WTC11 (cell line): Measurements from ENCODE around the gene IFNLR1. TPM values are rescaled to one million over a fixed set of nuclear protein-coding genes. Genes with fewer than 3 reads are reported as not detected.

Experiments
- ATAC-seq: fragments of 200-7000 bp; cut with Tn5 transposase; 2 replicates; pipeline ENCODE4 v1.10.0; 2021; ENCODE audit warnings: mild to moderate bottlenecking, moderate library complexity
- CTCF ChIA-PET: fragments of 300-600 bp; sonication (Branson Sonifier 250); formaldehyde crosslinking; loops from one replicate; lab custom pipeline; 2021; ENCODE audit warnings: antibody characterized with exemption; lab: Charles Lee
- POLR2A ChIA-PET: fragments of 350-600 bp; sonication (Branson Sonifier 250); formaldehyde crosslinking; loops from one replicate; lab custom pipeline; 2021; ENCODE audit warnings: antibody characterized with exemption; lab: Charles Lee
- DNase-seq: peaks from one replicate; pipeline ENCODE4 v3.0.0; 2021; ENCODE audit warnings: low spot score
- H3K27ac Mint-ChIP-seq: 2 replicates; pipeline ENCODE4 v1.8.0; 2021; ENCODE audit warnings: mixed read lengths
- H3K27me3 Mint-ChIP-seq: 2 replicates; pipeline ENCODE4 v1.8.0; 2021; ENCODE audit warnings: low read depth, mild to moderate bottlenecking, moderate library complexity, mixed read lengths
- H3K36me3 Mint-ChIP-seq: 2 replicates; pipeline ENCODE4 v1.8.0; 2021; ENCODE audit warnings: mixed read lengths
- H3K4me1 Mint-ChIP-seq: 2 replicates; pipeline ENCODE4 v1.8.0; 2022; ENCODE audit warnings: mixed read lengths
- H3K4me3 Mint-ChIP-seq: 2 replicates; pipeline ENCODE4 v1.8.0; 2021; ENCODE audit warnings: mild to moderate bottlenecking, moderate library complexity, mixed read lengths
- H3K9me3 Mint-ChIP-seq: 2 replicates; pipeline ENCODE4 v1.8.0; 2021; ENCODE audit warnings: mixed read lengths
- ATF1 ChIP-seq: sonication (generic); formaldehyde crosslinking; IDR thresholded peaks from 2 replicates; pipeline ENCODE4 v1.8.1; 2023; ENCODE audit warnings: mild to moderate bottlenecking, moderate library complexity, missing genetic modification reagents
- E2F1 ChIP-seq: sonication (generic); formaldehyde crosslinking; IDR thresholded peaks from 2 replicates; pipeline ENCODE4 v1.8.0; 2022; ENCODE audit warnings: mild to moderate bottlenecking, missing genetic modification reagents
- E2F4 ChIP-seq: sonication (generic); formaldehyde crosslinking; IDR thresholded peaks from 2 replicates; pipeline ENCODE4 v1.8.1; 2022; ENCODE audit warnings: low read depth, mild to moderate bottlenecking, moderate library complexity, missing genetic modification reagents, borderline replicate concordance
- E2F5 ChIP-seq: sonication (generic); formaldehyde crosslinking; IDR thresholded peaks from 2 replicates; pipeline ENCODE4 v1.8.1; 2022; ENCODE audit warnings: mild to moderate bottlenecking, moderate library complexity, missing genetic modification reagents
- ESRRA ChIP-seq: sonication (generic); formaldehyde crosslinking; IDR thresholded peaks from 2 replicates; pipeline ENCODE4 v1.8.1; 2022; ENCODE audit warnings: mild to moderate bottlenecking, missing genetic modification reagents, borderline replicate concordance
- ETV6 ChIP-seq: sonication (generic); formaldehyde crosslinking; IDR thresholded peaks from 2 replicates; pipeline ENCODE4 v1.8.1; 2022; ENCODE audit warnings: mild to moderate bottlenecking, missing genetic modification reagents
- FOXJ3 ChIP-seq: sonication (generic); formaldehyde crosslinking; IDR thresholded peaks from 2 replicates; pipeline ENCODE4 v1.9.0; 2021; ENCODE audit warnings: missing genetic modification reagents, mild to moderate bottlenecking, borderline replicate concordance
- FOXP1 ChIP-seq: sonication (generic); formaldehyde crosslinking; IDR thresholded peaks from 2 replicates; pipeline ENCODE4 v1.8.0; 2022; ENCODE audit warnings: missing genetic modification reagents, mild to moderate bottlenecking, moderate library complexity, borderline replicate concordance
- IRF2 ChIP-seq: sonication (generic); formaldehyde crosslinking; IDR thresholded peaks from 2 replicates; pipeline ENCODE4 v1.8.0; 2022; ENCODE audit warnings: low read depth, missing genetic modification reagents, borderline replicate concordance
- JUN ChIP-seq: sonication (generic); formaldehyde crosslinking; IDR thresholded peaks from 2 replicates; pipeline ENCODE4 v1.8.0; 2023; ENCODE audit warnings: mild to moderate bottlenecking, missing genetic modification reagents
- KAT7 ChIP-seq: sonication (generic); formaldehyde crosslinking; IDR thresholded peaks from 2 replicates; pipeline ENCODE4 v1.8.1; 2023; ENCODE audit warnings: missing genetic modification reagents, mild to moderate bottlenecking, borderline replicate concordance
- NR1H2 ChIP-seq: sonication (generic); formaldehyde crosslinking; IDR thresholded peaks from 2 replicates; pipeline ENCODE4 v1.9.0; 2021; ENCODE audit warnings: mild to moderate bottlenecking, moderate library complexity, missing genetic modification reagents
- NR2C2 ChIP-seq: sonication (generic); formaldehyde crosslinking; IDR thresholded peaks from 2 replicates; pipeline ENCODE4 v1.8.0; 2022; ENCODE audit warnings: mild to moderate bottlenecking, missing genetic modification reagents
- PRRX2 ChIP-seq: fragments of 250-450 bp; sonication (Bioruptor Pico); IDR thresholded peaks from 2 replicates; pipeline ENCODE4 v1.8.0; 2021; ENCODE audit warnings: mild to moderate bottlenecking
- SMAD3 ChIP-seq: sonication (generic); formaldehyde crosslinking; IDR thresholded peaks from 2 replicates; pipeline ENCODE4 v1.8.0; 2022; ENCODE audit warnings: missing genetic modification reagents, mild to moderate bottlenecking, borderline replicate concordance
- TCF7 ChIP-seq: sonication (generic); formaldehyde crosslinking; IDR thresholded peaks from 2 replicates; pipeline ENCODE4 v1.8.0; 2022; ENCODE audit warnings: mild to moderate bottlenecking, low read depth, missing genetic modification reagents, moderate library complexity
- TEAD1 ChIP-seq: sonication (generic); formaldehyde crosslinking; IDR thresholded peaks from 2 replicates; pipeline ENCODE4 v1.8.0; 2022; ENCODE audit warnings: mild to moderate bottlenecking, missing genetic modification reagents
- USF1 ChIP-seq: sonication (generic); formaldehyde crosslinking; IDR thresholded peaks from 2 replicates; pipeline ENCODE4 v1.8.0; 2022; ENCODE audit warnings: mild to moderate bottlenecking, missing genetic modification reagents
- ZMAT4 ChIP-seq: fragments of 250-450 bp; sonication (Bioruptor Pico); IDR thresholded peaks from 2 replicates; pipeline ENCODE4 v1.9.0; 2021; ENCODE audit warnings: mild to moderate bottlenecking
- ZNF138 ChIP-seq: sonication (generic); formaldehyde crosslinking; conservative IDR thresholded peaks from 2 replicates; pipeline ENCODE4 v1.8.1; 2022; ENCODE audit warnings: mild to moderate bottlenecking, moderate library complexity, missing genetic modification reagents
- ZNF219 ChIP-seq: sonication (generic); formaldehyde crosslinking; IDR thresholded peaks from 2 replicates; pipeline ENCODE4 v1.8.0; 2023; ENCODE audit warnings: missing genetic modification reagents, mild to moderate bottlenecking, borderline replicate concordance
- ZNF317 ChIP-seq: sonication (generic); formaldehyde crosslinking; IDR thresholded peaks from 2 replicates; pipeline ENCODE4 v1.8.1; 2023; ENCODE audit warnings: low read depth, mild to moderate bottlenecking, moderate library complexity, missing genetic modification reagents, borderline replicate concordance
- ZNF671 ChIP-seq: fragments of 250-450 bp; sonication (Bioruptor Pico); IDR thresholded peaks from 2 replicates; pipeline ENCODE4 v1.8.0; 2021; ENCODE audit warnings: mild to moderate bottlenecking
- ZSCAN18 ChIP-seq: fragments of 250-450 bp; sonication (Bioruptor Pico); IDR thresholded peaks from 2 replicates; pipeline ENCODE4 v2.1.2; 2022; ENCODE audit warnings: mild to moderate bottlenecking, moderate library complexity
- total RNA-seq: library from RNA; stranded (reverse); gene quantifications from 3 replicates; pipeline ENCODE4 v1.2.3, GENCODE V29; 2021
- TF ChIP-seq, protein P1 (sequence below): fragments of 250-450 bp; sonication (Bioruptor Pico); IDR thresholded peaks from 2 replicates; pipeline ENCODE4 v1.9.0; 2021; ENCODE audit warnings: moderate library complexity, mild to moderate bottlenecking, inconsistent platforms, borderline replicate concordance
- TF ChIP-seq, protein P2 (sequence below): sonication (generic); formaldehyde crosslinking; IDR thresholded peaks from 2 replicates; pipeline ENCODE4 v1.8.1; 2023; ENCODE audit warnings: mild to moderate bottlenecking, missing genetic modification reagents, moderate library complexity

IFNLR1 gene
- total RNA-seq, 1 experiment from 2014 or later = 6.6 TPM

- ATAC-seq (no peak), DNase-seq (no peak)
- ChIA-PET CTCF (interaction anchor here (1.3 to 1.9 kb wide), 2 partner anchors 25 to 54 kb away, joined by 3 to 4 read pairs; no protein-coding TSS in a partner anchor), POLR2A (no interaction called here)
- TF ChIP-seq IRF2 (CRISPR knock-in tag) (no peak), E2F1 (CRISPR knock-in tag) (no peak), NR1H2 (CRISPR knock-in tag) (no peak), USF1 (CRISPR knock-in tag) (no peak), E2F4 (no peak), FOXP1 (CRISPR knock-in tag) (no peak), ZMAT4 (CRISPR knock-in tag) (no peak), ZNF138 (CRISPR knock-in tag) (no peak), TEAD1 (CRISPR knock-in tag) (no peak), ATF1 (CRISPR knock-in tag) (no peak), ZNF219 (CRISPR knock-in tag) (no peak), NR2C2 (CRISPR knock-in tag) (no peak), KAT7 (CRISPR knock-in tag) (no peak), ZSCAN18 (CRISPR knock-in tag) (no peak), ETV6 (CRISPR knock-in tag) (no peak), ZNF317 (CRISPR knock-in tag) (no peak), TCF7 (CRISPR knock-in tag) (no peak), PRRX2 (CRISPR knock-in tag) (no peak)
- TF ChIP-seq, protein P1, sequence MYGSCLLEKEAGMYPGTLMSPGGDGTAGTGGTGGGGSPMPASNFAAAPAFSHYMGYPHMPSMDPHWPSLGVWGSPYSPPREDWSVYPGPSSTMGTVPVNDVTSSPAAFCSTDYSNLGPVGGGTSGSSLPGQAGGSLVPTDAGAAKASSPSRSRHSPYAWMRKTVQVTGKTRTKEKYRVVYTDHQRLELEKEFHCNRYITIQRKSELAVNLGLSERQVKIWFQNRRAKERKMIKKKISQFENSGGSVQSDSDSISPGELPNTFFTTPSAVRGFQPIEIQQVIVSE (CRISPR knock-in tag) = no peak
- TF ChIP-seq, protein P2, sequence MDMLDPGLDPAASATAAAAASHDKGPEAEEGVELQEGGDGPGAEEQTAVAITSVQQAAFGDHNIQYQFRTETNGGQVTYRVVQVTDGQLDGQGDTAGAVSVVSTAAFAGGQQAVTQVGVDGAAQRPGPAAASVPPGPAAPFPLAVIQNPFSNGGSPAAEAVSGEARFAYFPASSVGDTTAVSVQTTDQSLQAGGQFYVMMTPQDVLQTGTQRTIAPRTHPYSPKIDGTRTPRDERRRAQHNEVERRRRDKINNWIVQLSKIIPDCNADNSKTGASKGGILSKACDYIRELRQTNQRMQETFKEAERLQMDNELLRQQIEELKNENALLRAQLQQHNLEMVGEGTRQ = no peak
- no peaks in the 10 kb centered on the region for H3K27me3 Mint-ChIP-seq
- peaks cover 17% of the 10 kb centered on the region for H3K4me1 Mint-ChIP-seq
- peaks cover 5% of the 10 kb centered on the region for H3K36me3 Mint-ChIP-seq
- no peak overlapping the region for H3K4me3 Mint-ChIP-seq
- peaks cover 6% of the 10 kb centered on the region for H3K9me3 Mint-ChIP-seq
- no peak overlapping the region for H3K27ac Mint-ChIP-seq
Measured at GRCh38 chr1:24124980-24125379, 62.1 kb downstream of the IFNLR1 start.

GRCh38 chr1:24123611-24124010, 63.5 kb downstream of the IFNLR1 start:
- H3K4me1 Mint-ChIP-seq = peaks cover 7% of the 10 kb centered on the region
- H3K36me3 Mint-ChIP-seq = no peaks in the 10 kb centered on the region
- DNase-seq (no peak), ATAC-seq (no peak)
- H3K4me3 Mint-ChIP-seq = no peak overlapping the region
- H3K9me3 Mint-ChIP-seq = no peaks in the 10 kb centered on the region
- no peaks in the 10 kb centered on the region for H3K27me3 Mint-ChIP-seq
- POLR2A ChIA-PET = no interaction called here
- H3K27ac Mint-ChIP-seq = no peak overlapping the region
- CTCF ChIA-PET = interaction anchor here (1.9 kb wide), 1 partner anchor 27 kb away, joined by 4 read pairs; no protein-coding TSS in a partner anchor
- no peak for TF ChIP-seq SMAD3 (CRISPR knock-in tag)
- TF ChIP-seq FOXJ3 (CRISPR knock-in tag) = no peak
- TF ChIP-seq ESRRA (CRISPR knock-in tag) = no peak
- no peak for TF ChIP-seq USF1 (CRISPR knock-in tag)
- TF ChIP-seq, protein P2 = no peak
- no peak for TF ChIP-seq JUN (CRISPR knock-in tag)
- no peak for TF ChIP-seq ZNF671
- no peak for TF ChIP-seq E2F5 (CRISPR knock-in tag)
